Frontal cortex (tissue), 4 donors: ENCODE measurements around the gene PRSS48. TPM values are rescaled to one million over a fixed set of nuclear protein-coding genes. Genes with fewer than 3 reads are reported as not detected.
"Not testable (repeated sequence)": the region's sequence is repeated elsewhere in the genome, so short reads cannot be mapped to it uniquely, and the experiment has no call there.

ENCODE experiments used
- DNase-seq, 2 donors: peaks; one replicate each; pipeline ENCODE4 v3.0.0; 2012; ENCODE audit warnings: low spot score in 2 of 2
- FAIRE-seq: peaks from 2 replicates; lab custom pipeline; 2012; peaks lifted over from hg19 to GRCh38; lab: Jason Lieb, UNC
- total RNA-seq: library from RNA; depleted of rRNA; stranded (reverse); fragments of >200 nt; gene quantifications from one replicate; pipeline ENCODE4 v1.2.3, GENCODE V29; 2014
- donor health status: control.
- donor health status: control.
- donor health status: control.

PRSS48 gene
- total RNA-seq, 1 donor from 2014 or later: not detected

DNA sequence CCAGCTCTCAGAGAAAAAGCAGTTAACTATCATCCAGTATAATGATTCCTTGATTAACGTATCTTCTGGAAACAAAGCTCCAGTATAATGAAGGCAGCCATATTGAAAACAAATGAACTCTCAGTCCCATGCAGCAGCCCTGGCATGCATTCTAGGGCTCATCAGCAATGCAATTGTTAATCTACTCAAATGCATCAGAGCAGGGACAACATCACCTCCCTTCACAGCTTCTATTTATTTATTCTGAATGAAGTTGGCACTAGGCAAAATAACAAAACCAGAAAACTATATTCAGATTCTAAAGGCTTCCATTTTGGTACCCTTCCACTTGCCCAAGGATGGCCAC, 37.0 kb downstream of the PRSS48 start:
- FAIRE-seq: no peak
- DNase-seq: no peak

DNA sequence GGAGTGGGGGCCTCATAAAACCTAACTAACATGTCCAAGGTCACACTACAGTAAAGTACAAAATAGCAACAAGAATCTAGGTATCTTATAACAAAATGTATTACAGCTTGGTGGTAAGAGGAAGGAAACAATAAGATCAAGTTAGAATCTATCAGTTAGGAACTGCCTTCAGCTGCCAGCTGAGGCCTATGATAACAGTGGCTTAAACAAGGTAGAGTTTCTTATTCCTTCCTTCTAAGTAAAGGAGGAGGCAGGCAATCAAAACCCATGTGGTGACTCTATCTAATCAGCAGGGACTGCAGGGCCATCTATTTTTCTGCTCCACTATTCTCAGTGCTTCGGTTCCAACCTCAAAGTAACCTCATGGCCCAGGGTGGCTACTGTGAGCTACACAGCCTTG, 37.5 kb downstream of the PRSS48 start:
- no peak for DNase-seq
- FAIRE-seq: no peak

GRCh38 chr4:151315212-151315886, 38.4 kb downstream of the PRSS48 start:
- FAIRE-seq: no peak
- DNase-seq: no peak

GRCh38 chr4:151316645-151317044, 39.7 kb downstream of the PRSS48 start:
- no peak for FAIRE-seq

GRCh38 chr4:151318307-151319006, 41.5 kb downstream of the PRSS48 start:
- FAIRE-seq: no peak
- no peak for DNase-seq

More at GRCh38 chr4:151316645-151317044, 39.7 kb downstream of the PRSS48 start:
- DNase-seq: no peak

DNA sequence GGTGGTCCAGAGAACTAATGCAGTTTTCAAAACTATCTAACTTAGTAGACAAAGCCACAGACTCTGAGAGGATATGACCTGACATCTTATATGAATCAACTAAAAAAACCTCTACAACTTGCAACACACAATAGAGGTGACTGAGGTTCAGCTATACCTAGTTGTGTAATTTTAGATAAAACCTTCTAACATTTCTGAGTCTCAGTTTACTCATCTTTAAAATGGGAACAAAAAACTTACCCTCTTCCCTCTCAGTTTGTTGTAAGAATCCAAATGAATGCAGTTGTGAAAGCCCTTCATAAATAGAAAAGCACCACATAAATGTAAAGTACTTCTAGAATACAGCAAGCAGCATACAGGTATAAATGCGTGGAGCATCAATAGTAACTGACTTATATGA, 42.5 kb downstream of the PRSS48 start:
- no peak for FAIRE-seq
- no peak for DNase-seq

GRCh38 chr4:151321586-151321985, 44.6 kb downstream of the PRSS48 start:
- no peak for DNase-seq
- no peak for FAIRE-seq

GRCh38 chr4:151322161-151322560, 45.2 kb downstream of the PRSS48 start:
- not testable (repeated sequence) for DNase-seq, FAIRE-seq

GRCh38 chr4:151322570-151322969, 45.6 kb downstream of the PRSS48 start:
- FAIRE-seq (no peak), DNase-seq (no peak)

DNA sequence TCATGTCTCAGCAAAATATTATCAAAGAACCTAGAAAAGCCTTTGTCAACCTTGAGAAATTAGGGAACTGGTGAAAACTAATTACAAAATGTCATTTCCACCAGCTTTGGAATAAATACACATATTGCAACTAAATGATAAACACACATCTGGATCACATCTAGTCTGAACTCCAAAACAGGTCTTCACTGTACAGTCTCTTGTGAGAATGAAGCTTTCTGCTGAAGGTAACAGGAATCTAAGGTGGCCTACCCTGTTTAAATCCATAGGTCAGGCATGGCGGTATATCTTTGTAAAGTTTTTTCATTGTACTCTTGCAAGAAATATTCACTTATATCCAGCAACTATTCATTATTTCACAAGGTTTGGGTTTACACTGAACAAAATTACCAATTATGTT, 46.7 kb downstream of the PRSS48 start:
- no peak for FAIRE-seq

GRCh38 chr4:151324124-151324751, 47.3 kb downstream of the PRSS48 start:
- DNase-seq (peak in 1 of 2 donors; percentile 33), FAIRE-seq (no peak)

More for the DNA sequence above, 46.7 kb downstream of the PRSS48 start:
- DNase-seq: peak in 1 of 2 donors; percentile 21

GRCh38 chr4:151324752-151325110, 47.8 kb downstream of the PRSS48 start:
- FAIRE-seq: no peak
- peak; percentile 36 to 47 for DNase-seq

DNA sequence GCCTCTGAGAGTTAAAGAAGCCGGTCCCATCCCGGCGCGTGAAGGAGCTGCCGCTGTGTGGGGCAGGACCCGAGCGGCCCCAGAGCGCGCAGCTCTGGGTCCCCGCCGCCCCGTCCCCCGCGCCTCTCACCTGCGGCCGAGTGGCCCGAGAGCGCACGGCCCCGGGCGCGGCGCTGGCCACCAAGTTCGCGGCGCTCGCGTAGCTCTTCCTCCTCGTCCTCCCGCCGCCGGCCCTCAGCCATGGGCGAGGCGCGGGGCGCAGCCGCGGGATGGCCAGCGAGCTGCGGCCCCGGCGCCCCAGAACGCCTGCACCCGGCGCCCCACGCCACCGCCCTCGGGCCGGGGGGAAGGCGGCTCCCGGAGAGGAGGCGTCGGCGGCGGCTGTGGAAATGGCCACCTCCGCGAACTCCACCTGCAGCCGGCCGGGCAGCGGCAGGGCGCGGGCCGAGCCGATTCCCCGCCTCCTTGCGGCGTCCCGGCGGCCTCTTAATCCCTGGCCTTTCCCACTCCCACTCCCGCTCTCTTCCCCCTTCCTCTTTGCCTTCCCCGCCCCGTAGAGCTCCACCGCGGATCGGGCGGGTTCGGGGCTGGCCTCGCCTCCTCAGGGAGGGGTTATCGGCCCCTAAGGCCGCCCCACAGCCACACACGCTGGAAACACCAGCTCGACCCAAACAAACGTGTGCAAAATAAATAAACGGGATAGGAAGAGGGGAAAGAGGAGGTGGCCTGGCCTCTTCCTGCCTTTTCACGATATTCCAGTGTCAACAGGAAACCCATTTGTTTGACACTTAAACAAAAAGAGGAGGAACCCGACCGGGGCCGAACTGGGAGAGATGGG, 48.4 kb downstream of the PRSS48 start, which contains the start of gene SH3D19:
SH3D19 (minus strand) TSS at position 495 of the 838 bp plus-strand sequence; CDS start at position 242, 253 bp downstream.
- FAIRE-seq: no peak
- DNase-seq: peak; percentile 50 to 67

GRCh38 chr4:151325949-151326246, 48.9 kb downstream of the PRSS48 start:
- DNase-seq (no peak), FAIRE-seq (no peak)

GRCh38 chr4:151329217-151330007, 52.5 kb downstream of the PRSS48 start:
- no peak for DNase-seq
- no peak for FAIRE-seq

DNA sequence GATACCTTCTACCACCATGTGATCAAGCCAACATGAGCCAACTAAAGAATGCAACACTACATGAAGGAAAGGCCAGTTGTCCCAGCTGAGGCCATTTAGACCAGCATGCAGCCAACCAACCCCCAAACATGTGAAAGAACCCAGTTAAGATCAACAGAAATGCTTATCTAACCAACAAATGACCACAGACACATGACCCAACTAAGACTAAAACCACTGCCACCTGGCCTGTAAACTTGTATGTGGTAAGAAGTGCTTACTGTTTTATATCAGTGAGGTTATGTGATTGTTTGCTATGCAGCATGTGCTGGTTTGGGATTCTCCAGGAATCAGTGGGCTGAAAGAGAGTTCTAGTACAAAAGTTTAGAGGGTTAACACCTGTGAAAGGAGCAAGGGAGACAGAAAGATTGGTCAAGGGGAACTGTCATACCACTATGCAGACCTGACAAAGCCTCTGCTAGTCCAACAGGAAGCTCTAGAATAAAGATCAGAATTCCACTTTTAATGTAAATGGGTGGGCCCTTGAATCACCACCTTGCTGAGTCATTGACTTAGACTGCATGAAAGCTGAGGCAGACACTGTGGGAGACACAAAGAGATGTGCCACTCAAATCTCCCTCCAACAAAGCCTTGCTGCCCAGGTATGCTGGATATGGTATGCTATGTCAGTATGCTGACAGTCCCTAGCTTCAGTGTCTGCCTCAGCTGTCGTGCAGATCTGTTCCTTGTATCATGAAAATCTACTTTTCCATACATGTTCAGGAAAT, 54.5 kb downstream of the PRSS48 start:
- FAIRE-seq (no peak), DNase-seq (no peak)

DNA sequence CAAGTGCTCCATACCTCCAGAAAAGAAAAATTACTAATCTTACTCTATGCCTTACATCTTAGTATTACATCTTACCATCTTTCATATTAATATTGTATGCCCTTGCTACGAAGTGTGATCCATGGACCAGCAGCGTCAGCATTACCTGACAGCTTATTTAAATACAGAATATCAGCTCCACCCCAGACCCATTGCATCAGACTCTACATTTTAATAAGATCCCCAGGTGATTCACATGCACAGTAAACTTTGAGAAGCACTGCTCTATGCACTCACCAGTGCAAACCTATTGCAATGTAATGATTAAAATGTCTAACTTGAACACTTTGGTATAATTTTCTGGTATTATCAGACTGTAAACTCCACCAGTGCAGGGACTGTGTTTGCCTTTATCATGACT, 62.5 kb downstream of the PRSS48 start:
- FAIRE-seq: no peak
- DNase-seq: no peak

DNA sequence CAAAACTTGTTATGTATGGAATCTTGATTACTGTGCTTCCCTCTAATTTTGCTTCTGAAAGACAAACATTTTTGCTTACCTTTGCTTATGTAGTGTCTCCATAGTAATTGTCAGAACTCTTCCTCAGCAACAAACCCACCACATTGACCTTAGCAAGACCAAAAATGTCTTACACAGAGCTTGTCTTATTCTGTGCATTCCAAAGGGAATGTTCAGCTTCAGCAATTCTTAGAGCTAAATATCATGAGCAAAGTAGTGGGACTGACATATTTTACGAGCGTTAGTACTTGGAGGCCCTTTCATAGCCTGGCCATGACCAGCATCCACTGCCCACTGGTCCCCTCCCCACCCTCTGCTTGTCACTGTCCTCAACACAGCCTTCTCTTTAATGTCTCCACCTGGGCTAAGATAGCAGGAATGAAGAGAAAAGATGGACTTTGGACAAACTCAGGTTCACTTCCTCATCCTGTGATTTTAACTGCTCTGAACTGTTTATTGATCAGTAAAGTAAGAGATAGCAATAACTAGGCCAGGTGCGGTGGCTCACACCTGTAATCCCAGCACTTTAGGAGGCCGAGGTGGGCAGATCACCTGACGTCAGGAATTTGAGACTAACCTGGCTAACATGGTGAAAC, 63.9 kb downstream of the PRSS48 start:
- DNase-seq: no peak
- no peak for FAIRE-seq
